ENCODE measurements around the gene HAO2. TPM values are rescaled to one million over a fixed set of nuclear protein-coding genes. Genes with fewer than 3 reads are reported as not detected.

Gene HAO2
- total RNA-seq, 1 experiment from 2014 or later: not detected

- H3K36me3 ChIP-seq (ENCODE audit: insufficient read depth, low read length, poor library complexity, severe bottlenecking): no peaks in the 10 kb centered on the region
- H3K4me3 ChIP-seq (ENCODE audit: low read depth, low read length, poor library complexity, severe bottlenecking): no peak overlapping the region
- no peak overlapping the region for H3K27ac ChIP-seq (ENCODE audit: low read depth, low read length, poor library complexity, severe bottlenecking)
- no peak for TF ChIP-seq CTCF (conservative IDR thresholded peaks at IDR 0.05; ENCODE audit: low read depth, low read length)
- TF ChIP-seq EZH2 (IDR thresholded peaks at IDR 0.05; ENCODE audit: borderline replicate concordance, low read depth, low read length, poor library complexity, severe bottlenecking): no peak
- no peaks in the 10 kb centered on the region for H3K4me1 ChIP-seq (ENCODE audit: insufficient read depth, low read length, poor library complexity, severe bottlenecking)
- intact Hi-C loops (cut with micrococcal nuclease; ENCODE audit: unreplicated experiment): no loop called here
- ChIA-PET POLR2A (ENCODE audit: low non-redundant PET) (no interaction called here), CTCF (no interaction called here)
- DNase-seq (ENCODE audit: low spot score): no peak
- H3K9me3 ChIP-seq (ENCODE audit: low read depth, low read length, poor library complexity, severe bottlenecking): no peaks in the 10 kb centered on the region
- BruUV-seq (replicated peaks): no TSS peak
- no peaks in the 10 kb centered on the region for H3K27me3 ChIP-seq (replicated peaks; ENCODE audit: insufficient read depth, low read depth, low read length, poor library complexity)
Observed at GRCh38 chr1:119429687-119430086, 61.1 kb downstream of the HAO2 start.

GRCh38 chr1:119430486-119430885 is 61.9 kb downstream of the HAO2 start:
- Histone ChIP-seq H3K36me3 (ENCODE audit: insufficient read depth, low read length, poor library complexity, severe bottlenecking) (no peaks in the 10 kb centered on the region), H3K4me1 (ENCODE audit: insufficient read depth, low read length, poor library complexity, severe bottlenecking) (no peaks in the 10 kb centered on the region), H3K27ac (ENCODE audit: low read depth, low read length, poor library complexity, severe bottlenecking) (no peak overlapping the region), H3K4me3 (ENCODE audit: low read depth, low read length, poor library complexity, severe bottlenecking) (no peak overlapping the region), H3K27me3 (replicated peaks; ENCODE audit: insufficient read depth, low read depth, low read length, poor library complexity) (no peaks in the 10 kb centered on the region), H3K9me3 (ENCODE audit: low read depth, low read length, poor library complexity, severe bottlenecking) (no peaks in the 10 kb centered on the region)
- DNase-seq (ENCODE audit: low spot score): no peak
- TF ChIP-seq CTCF (conservative IDR thresholded peaks at IDR 0.05; ENCODE audit: low read depth, low read length) (no peak), EZH2 (IDR thresholded peaks at IDR 0.05; ENCODE audit: borderline replicate concordance, low read depth, low read length, poor library complexity, severe bottlenecking) (no peak)
- BruUV-seq (replicated peaks): no TSS peak
- CTCF ChIA-PET: no interaction called here
- POLR2A ChIA-PET (ENCODE audit: low non-redundant PET): no interaction called here
- intact Hi-C loops (cut with micrococcal nuclease; ENCODE audit: unreplicated experiment): no loop called here

GRCh38 chr1:119431836-119432235 is 63.3 kb downstream of the HAO2 start:
- CTCF ChIA-PET: no interaction called here

More at GRCh38 chr1:119431836-119432235, 63.3 kb downstream of the HAO2 start:
- Histone ChIP-seq H3K9me3 (ENCODE audit: low read depth, low read length, poor library complexity, severe bottlenecking) (no peaks in the 10 kb centered on the region), H3K27me3 (replicated peaks; ENCODE audit: insufficient read depth, low read depth, low read length, poor library complexity) (no peaks in the 10 kb centered on the region), H3K4me3 (ENCODE audit: low read depth, low read length, poor library complexity, severe bottlenecking) (no peak overlapping the region), H3K36me3 (ENCODE audit: insufficient read depth, low read length, poor library complexity, severe bottlenecking) (no peaks in the 10 kb centered on the region), H3K27ac (ENCODE audit: low read depth, low read length, poor library complexity, severe bottlenecking) (no peak overlapping the region), H3K4me1 (ENCODE audit: insufficient read depth, low read length, poor library complexity, severe bottlenecking) (no peaks in the 10 kb centered on the region)
- no peak for DNase-seq (ENCODE audit: low spot score)
- BruUV-seq (replicated peaks): no TSS peak
- POLR2A ChIA-PET (ENCODE audit: low non-redundant PET): no interaction called here
- TF ChIP-seq EZH2 (IDR thresholded peaks at IDR 0.05; ENCODE audit: borderline replicate concordance, low read depth, low read length, poor library complexity, severe bottlenecking) (no peak), CTCF (conservative IDR thresholded peaks at IDR 0.05; ENCODE audit: low read depth, low read length) (no peak)
- intact Hi-C loops (cut with micrococcal nuclease; ENCODE audit: unreplicated experiment): no loop called here
